GM12865 (cell line): ENCODE results near the gene UNC79.

Source experiments
- DNase-seq: peaks from one replicate; pipeline ENCODE4 v3.0.0; 2010; ENCODE audit warnings: low read depth
- H3K4me3 ChIP-seq: 2 replicates; pipeline ENCODE4 v1.5.1; 2011; ENCODE audit warnings: mild to moderate bottlenecking, low read depth, low read length, control low read depth
- CTCF ChIP-seq: IDR thresholded peaks from 2 replicates; pipeline ENCODE4 v1.5.1; 2011; ENCODE audit warnings: low read length, control low read depth, low read depth, inconsistent platforms; ENCODE audit not compliant: insufficient read depth; ENCODE audit errors: missing control alignments

Gene UNC79

GRCh38 chr14:93723001-93723400 lies 292.3 kb downstream of the UNC79 start:
- no peak overlapping the region for H3K4me3 ChIP-seq
- no peak for DNase-seq
- no peak for TF ChIP-seq CTCF

GRCh38 chr14:93725002-93725582 lies 294.4 kb downstream of the UNC79 start:
- no peak for TF ChIP-seq CTCF
- no peak for DNase-seq
- H3K4me3 ChIP-seq, result no peak overlapping the region

DNA sequence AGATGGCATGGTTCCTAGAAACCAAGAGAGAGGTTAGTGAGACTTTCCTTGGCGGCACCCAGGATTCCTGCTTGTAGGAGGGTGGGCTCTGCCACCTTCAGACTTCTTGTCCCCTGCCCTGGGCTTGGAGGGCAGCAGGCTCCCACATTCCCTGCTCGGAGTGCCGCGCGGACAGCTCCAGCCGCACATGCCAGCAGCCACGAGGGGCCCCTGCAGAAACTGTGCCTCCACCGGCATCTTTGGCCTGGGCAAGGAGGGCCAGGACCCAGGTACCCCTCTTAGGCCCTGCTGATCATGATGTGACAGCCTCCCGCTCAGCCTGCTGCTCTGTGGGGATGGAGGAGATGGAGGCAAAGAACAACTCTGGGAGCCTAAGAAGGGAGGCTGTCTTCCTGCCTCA lies 295.3 kb downstream of the UNC79 start:
- no peak for TF ChIP-seq CTCF
- no peak overlapping the region for H3K4me3 ChIP-seq
- no peak for DNase-seq

GRCh38 chr14:93727039-93727740 lies 296.5 kb downstream of the UNC79 start:
- DNase-seq, result no peak
- TF ChIP-seq CTCF, result no peak
- no peak overlapping the region for H3K4me3 ChIP-seq

GRCh38 chr14:93727917-93728650 lies 297.3 kb downstream of the UNC79 start:
- DNase-seq, result no peak
- no peak for TF ChIP-seq CTCF
- no peak overlapping the region for H3K4me3 ChIP-seq

DNA sequence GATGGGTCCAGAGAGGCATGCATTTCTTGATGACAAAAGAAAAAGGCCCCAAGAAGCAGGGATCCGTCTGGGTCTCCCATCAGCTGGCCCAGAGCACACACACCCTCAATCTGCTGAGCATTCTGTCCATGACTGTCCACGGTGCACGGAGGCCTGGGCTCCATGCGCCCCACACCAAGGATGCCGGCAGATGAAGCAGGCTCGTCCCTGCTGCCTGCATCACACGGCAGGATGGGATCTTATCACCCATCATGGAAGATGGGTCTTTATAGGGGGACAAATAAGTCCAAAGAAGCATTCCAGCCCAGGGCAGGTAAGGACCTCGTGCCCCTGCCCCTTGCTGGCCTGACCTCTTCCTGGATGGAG lies 297.9 kb downstream of the UNC79 start:
- no peak for TF ChIP-seq CTCF
- no peak overlapping the region for H3K4me3 ChIP-seq
- DNase-seq, result no peak
